Measurements from ENCODE around the gene ELOVL1. TPM values are rescaled to one million over a fixed set of nuclear protein-coding genes. Genes with fewer than 3 reads are reported as not detected.
A peak's percentile ranks its signal among the peaks of the same experiment; 100 is the strongest.

The ELOVL1 gene
- total RNA-seq, 2 donors from 2014 or later, result 53.2 to 61.0 TPM

DNA sequence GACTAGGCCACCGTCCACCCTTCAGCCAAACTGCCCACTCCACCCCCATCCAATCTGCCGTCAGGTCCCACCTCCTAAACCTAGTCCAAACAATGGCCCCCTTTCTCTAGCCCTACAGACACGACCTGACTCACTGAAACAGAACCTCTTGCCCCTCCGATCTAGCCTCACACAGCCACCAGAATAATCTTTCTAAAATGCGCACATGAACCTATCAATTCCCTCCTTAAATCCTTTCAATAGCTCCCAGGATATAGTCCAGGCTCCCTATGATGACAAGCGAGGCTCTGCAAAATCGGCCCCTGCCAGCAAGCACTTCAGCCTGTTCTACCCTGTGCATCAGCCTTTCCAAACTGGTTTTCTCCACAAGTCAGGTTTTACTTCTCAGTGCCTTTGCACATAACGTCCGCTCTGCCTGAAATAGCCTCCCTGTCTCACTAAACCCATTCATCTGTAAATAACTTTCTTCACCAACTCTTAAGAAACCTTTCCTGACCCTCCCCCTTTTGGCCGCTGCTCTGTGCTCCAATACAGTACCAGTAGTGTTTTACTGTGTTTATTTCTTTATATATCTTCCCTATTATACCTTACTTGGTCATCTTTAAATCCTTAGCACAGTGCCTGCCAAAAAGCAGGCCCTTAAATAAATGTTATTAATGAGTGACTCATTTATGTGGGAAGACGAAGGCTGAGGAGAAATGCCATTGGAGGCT, 18.1 kb downstream of the ELOVL1 start:
- peak overlapping the region; percentile 26 to 81 for H3K27ac Mint-ChIP-seq
- ATAC-seq (no peak), DNase-seq (ENCODE audit: low spot score in 2 of 2) (no peak)
- H3K36me3 Mint-ChIP-seq, result peaks cover 0 to 5% of the 10 kb centered on the region in 2 donors
- H3K9me3 Mint-ChIP-seq, result no peaks in the 10 kb centered on the region

DNA sequence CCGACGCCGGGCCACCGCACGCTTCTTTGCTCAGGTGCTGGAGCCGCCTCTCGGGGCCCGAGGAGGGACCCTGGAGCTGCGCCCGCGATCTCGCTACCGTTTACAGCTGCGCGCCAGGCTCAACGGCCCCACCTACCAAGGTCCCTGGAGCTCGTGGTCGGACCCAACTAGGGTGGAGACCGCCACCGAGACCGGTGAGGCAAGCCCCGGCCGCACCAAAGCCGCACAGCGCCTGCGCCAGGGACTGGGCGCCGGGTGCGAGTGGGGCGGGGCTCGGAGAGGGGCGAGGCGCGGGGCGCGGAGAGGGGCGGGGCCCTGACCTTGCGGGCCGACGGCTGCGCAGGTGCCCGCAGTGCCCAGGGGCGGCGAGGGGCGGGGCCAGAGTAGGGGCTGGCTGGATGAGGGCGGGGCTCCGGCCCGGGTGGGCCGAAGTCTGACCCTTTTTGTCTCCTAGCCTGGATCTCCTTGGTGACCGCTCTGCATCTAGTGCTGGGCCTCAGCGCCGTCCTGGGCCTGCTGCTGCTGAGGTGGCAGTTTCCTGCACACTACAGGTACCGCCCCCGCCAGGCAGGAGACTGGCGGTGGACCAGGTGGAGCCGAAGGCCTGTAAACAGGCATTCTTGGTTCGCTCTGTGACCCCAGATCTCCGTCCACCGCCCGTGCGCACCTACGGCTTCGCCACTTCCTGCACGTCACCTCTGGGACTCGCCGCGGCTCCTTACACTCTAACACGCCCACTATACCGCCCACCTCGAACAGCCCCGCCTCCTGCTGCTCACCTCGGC, 18.8 kb downstream of the ELOVL1 start:
- H3K27ac Mint-ChIP-seq, result peak overlapping the region in 1 of 2 donors; percentile 81
- ATAC-seq (peak; percentile 85 to 91), DNase-seq (ENCODE audit: low spot score in 2 of 2) (peak; percentile 60 to 62)
- no peaks in the 10 kb centered on the region for H3K9me3 Mint-ChIP-seq
- H3K36me3 Mint-ChIP-seq, result no peaks in the 10 kb centered on the region

DNA sequence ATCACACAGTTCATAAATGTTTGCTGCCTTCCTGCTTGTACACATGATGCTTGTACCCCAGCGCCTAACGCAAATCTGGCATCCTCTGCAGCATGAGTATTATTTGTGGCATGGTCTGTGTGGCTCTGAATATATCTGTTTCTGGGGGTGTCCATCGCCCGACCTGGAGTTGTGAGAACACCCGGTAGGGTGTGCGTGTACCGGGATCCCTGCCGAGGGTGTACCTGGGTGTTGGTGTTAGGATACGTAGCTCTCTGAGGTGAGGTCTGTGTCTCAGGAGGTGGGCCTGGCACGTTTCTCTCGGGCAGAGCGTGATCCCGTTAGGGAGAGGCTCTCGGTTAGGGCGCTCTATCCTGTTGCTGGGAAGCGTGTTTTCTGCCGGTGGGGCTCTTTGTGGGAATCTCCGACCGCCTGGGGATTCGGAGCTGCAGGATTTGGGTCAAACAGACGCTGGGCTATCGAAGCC, 19.4 kb downstream of the ELOVL1 start:
- no peak overlapping the region for H3K27ac Mint-ChIP-seq
- no peaks in the 10 kb centered on the region for H3K36me3 Mint-ChIP-seq
- no peak for ATAC-seq
- no peak for DNase-seq (ENCODE audit: low spot score in 2 of 2)
- H3K9me3 Mint-ChIP-seq, result no peaks in the 10 kb centered on the region

DNA sequence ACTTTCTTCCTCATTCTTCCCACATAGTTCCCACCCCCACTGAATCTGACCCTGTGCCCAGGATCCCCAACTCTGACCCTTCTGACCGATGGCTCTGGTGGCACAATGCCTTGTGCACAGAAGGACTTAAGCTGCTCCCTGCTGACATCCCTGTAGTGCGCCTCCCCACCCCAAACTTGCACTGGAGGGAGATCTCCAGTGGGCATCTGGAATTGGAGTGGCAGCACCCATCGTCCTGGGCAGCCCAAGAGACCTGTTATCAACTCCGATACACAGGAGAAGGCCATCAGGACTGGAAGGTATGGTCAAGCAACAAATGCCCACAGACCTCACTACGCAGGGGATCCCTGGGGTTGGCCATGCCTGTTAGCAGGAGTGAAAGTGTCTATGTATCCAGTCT, 21.2 kb downstream of the ELOVL1 start:
- Mint-ChIP-seq H3K27ac (peak overlapping the region in 1 of 2 donors; percentile 22), H3K9me3 (no peaks in the 10 kb centered on the region), H3K36me3 (no peaks in the 10 kb centered on the region)
- DNase-seq (ENCODE audit: low spot score in 2 of 2) (peak in 1 of 2 donors; percentile 50), ATAC-seq (no peak)

DNA sequence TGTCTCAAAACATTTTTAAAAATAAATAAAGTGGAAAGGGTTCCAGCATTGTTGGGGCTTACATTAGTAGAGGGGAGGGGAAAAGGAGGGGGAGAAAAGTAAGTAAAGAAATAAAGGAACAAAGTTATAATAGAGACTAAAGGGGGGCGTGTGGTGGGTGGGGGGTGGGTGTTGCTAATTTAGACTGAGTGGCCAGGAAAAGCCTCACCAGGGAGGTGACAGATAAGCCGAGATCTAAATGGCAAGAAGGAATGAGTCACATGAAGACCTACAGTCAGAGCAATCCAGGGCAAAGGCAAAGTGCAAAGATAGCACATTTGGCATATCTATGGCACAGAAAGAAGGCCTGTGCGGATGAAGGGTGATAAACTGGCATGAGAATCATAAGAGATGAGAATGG, 22.7 kb downstream of the ELOVL1 start:
- H3K9me3 Mint-ChIP-seq, result no peaks in the 10 kb centered on the region
- no peak for ATAC-seq
- no peak overlapping the region for H3K27ac Mint-ChIP-seq

DNA sequence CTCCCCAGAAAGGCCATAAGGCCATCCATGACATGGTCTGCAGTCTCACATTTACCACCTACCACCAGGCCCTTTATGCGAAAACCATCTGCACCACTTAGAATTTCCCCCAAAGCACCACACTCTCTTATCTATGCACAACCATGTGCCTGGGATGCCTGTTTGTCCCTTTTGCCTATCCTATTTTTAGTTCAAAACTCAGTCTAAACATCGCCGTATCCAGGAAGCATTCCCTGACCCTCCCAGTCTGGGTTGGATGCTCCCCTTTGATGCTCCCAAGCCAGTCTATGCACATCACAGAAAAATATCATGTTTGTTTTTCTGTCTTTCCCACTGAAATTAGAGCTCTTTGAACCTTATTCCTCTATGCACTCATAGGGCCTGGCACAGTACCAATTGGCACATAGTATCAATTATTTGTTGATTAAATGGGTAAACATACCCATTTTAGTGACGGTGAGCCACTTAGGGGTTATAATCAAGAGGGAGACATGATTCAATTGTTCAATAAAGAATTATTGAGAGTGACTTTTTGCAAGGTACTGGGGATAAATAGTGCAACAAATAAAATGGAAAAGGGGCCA, 23.5 kb downstream of the ELOVL1 start:
- DNase-seq (ENCODE audit: low spot score in 2 of 2) (no peak), ATAC-seq (no peak)
- Mint-ChIP-seq H3K9me3 (no peaks in the 10 kb centered on the region), H3K36me3 (no peaks in the 10 kb centered on the region), H3K27ac (no peak overlapping the region)

More for the DNA sequence above, 22.7 kb downstream of the ELOVL1 start:
- peak in 1 of 2 donors; percentile 7 for DNase-seq (ENCODE audit: low spot score in 2 of 2)
- no peaks in the 10 kb centered on the region for H3K36me3 Mint-ChIP-seq

DNA sequence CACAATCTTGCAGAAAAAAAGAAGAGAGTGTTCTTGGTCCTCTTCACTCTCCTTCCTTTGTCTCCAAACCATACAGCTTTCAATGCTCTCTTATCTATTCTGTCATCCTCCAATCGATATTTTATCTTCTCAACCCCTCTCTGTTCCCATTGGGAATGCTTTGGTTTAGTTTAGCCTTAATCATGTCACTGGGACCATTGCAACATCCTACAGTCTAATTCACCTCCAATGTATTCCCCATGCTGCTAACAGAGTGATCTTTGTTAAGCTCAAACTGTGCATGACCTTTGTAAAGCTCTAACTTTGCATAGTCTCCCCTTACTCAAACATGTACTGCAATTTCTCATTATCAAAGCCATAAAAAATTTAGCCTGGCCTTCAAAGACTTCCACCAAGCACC, 27.3 kb downstream of the ELOVL1 start:
- no peak for DNase-seq (ENCODE audit: low spot score in 2 of 2)
- Mint-ChIP-seq H3K36me3 (no peaks in the 10 kb centered on the region), H3K9me3 (no peaks in the 10 kb centered on the region), H3K27ac (no peak overlapping the region)
- ATAC-seq, result no peak

DNA sequence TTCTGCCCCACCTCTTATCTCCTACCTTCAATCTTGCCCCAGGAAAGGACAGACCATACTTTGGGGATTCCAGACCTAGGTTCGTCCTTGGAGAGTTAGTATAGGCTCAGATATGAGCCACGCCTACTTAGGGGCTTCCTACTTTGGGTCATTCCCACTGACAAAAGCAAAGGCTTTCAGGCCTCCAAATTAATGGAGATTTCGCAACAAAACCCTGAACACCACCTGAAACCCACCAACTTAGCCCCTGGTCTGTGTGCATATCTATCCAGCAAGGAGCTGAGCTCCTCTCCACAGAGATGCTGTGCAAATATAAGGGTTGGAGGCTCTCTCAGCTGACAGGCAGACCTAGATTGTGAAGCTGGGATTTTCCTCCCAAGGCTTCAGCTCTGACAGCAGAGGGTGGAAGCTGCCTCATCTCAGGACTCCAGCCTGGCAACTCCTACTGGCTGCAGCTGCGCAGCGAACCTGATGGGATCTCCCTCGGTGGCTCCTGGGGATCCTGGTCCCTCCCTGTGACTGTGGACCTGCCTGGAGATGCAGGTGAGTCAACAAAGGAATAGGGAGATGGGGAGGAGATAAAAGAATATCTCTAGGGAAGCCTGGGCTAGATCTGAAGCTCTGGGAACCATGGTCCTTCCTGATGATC, 28.1 kb downstream of the ELOVL1 start:
- Mint-ChIP-seq H3K27ac (no peak overlapping the region), H3K36me3 (no peaks in the 10 kb centered on the region), H3K9me3 (no peaks in the 10 kb centered on the region)
- no peak for ATAC-seq
- DNase-seq (ENCODE audit: low spot score in 2 of 2), result peak in 1 of 2 donors; percentile 26

DNA sequence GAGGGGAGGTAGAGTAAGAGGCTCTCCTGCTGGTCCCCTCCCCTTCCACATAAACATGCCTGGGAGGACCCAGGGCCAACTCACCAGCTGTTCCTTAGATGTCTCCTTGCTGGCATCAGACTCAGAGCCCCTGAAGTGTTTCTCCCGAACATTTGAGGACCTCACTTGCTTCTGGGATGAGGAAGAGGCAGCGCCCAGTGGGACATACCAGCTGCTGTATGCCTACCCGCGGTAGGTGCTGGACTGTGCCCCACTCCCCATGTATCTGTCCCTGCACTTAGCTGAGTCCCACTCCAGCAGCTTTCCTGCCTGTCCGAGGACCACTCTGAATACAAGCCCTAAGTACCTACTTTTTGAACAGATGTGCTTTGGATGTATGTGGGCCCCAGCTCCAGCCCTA, 29.8 kb downstream of the ELOVL1 start:
- DNase-seq (ENCODE audit: low spot score in 2 of 2) (peak in 1 of 2 donors; percentile 14), ATAC-seq (no peak)
- H3K27ac Mint-ChIP-seq, result no peak overlapping the region
- H3K36me3 Mint-ChIP-seq, result no peaks in the 10 kb centered on the region
- H3K9me3 Mint-ChIP-seq, result no peaks in the 10 kb centered on the region

DNA sequence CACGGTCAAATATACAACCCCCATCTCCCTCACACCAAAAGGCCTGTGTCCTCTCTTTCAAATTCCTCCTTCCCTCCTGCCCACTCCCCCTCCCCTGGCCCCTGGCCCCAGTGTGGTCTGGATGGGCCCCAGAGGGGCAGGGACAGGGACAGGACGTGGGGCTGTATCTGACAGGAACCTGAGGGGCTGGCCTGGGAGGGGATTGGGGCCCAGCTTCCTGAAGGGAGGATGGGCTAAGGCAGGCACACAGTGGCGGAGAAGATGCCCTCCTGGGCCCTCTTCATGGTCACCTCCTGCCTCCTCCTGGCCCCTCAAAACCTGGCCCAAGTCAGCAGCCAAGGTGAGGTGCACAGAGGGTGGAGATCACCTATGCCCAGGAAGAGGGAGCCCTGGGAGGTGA, 30.2 kb downstream of the ELOVL1 start, which contains the start of gene MPL:
MPL (plus strand) TSS at position 231 of the 400 bp plus-strand sequence; CDS start at position 262, 31 bp downstream.
- no peak within 1 kb of the TSS for H3K27ac Mint-ChIP-seq
- DNase-seq (ENCODE audit: low spot score in 2 of 2) (peak in 1 of 2 donors; percentile 45), ATAC-seq (no peak)
- no peaks in the 10 kb centered on the region for H3K9me3 Mint-ChIP-seq
- no peaks in the 10 kb centered on the region for H3K36me3 Mint-ChIP-seq

DNA sequence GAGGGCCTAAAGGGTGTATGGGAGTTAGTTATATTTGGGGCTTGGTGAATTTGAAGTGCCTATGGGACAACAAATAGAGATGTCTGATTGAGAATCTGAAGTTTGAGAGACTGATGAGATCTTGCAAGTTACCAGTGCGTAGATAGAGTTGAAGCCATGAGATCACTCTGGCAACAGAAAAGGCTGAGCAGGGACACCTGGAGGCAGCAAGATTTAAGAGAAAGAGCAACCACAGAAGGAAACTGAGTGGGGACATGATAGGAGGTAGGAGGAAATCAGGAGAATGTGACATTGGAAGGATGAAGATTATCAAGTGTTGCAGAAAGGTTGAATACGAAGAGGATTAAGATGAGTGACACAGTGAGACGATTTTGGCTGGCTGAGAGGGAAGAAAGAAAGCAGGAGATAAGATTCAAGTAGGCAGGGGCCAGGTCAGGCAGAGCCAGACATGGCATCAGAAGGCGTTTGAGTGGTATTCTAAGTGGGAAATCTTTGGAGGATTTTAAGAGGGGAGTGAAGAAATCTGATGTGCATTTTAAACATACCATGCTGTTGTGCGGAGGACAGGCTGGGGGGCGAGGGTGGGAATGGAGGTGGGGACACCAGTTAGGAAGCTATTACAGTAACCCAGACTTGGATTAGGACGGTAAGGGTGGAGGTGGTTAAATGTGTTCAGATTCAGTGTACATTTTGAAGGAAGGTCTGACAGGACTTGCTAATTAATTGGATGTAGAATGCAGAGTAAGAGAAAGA, 33.2 kb downstream of the ELOVL1 start:
- Mint-ChIP-seq H3K36me3 (no peaks in the 10 kb centered on the region), H3K27ac (peak overlapping the region in 1 of 2 donors; percentile 1), H3K9me3 (no peaks in the 10 kb centered on the region)
- ATAC-seq (no peak), DNase-seq (ENCODE audit: low spot score in 2 of 2) (no peak)

DNA sequence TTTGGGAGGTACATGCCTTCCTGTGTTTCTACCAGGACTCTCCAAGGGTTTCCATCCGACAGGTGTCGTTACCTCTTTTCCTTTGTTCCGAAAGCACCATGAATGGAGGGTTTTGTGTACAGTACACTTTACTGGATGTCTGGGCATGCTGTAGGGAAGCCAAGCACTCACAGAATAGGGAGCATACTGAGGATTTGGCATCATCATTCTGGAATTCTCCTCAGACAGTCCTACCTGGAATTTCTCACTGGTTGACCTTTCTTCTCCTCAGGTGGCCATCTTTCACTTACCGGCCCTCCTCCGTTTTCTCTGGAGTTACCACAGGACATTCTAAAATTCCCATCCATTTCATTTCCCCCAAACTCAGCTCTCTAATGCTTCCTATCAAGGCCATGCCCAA, 36.1 kb downstream of the ELOVL1 start:
- no peak for DNase-seq (ENCODE audit: low spot score in 2 of 2)
- Mint-ChIP-seq H3K9me3 (peaks cover 0 to 7% of the 10 kb centered on the region in 2 donors), H3K27ac (no peak overlapping the region), H3K36me3 (peaks cover 0 to 5% of the 10 kb centered on the region in 2 donors)
- ATAC-seq, result no peak

DNA sequence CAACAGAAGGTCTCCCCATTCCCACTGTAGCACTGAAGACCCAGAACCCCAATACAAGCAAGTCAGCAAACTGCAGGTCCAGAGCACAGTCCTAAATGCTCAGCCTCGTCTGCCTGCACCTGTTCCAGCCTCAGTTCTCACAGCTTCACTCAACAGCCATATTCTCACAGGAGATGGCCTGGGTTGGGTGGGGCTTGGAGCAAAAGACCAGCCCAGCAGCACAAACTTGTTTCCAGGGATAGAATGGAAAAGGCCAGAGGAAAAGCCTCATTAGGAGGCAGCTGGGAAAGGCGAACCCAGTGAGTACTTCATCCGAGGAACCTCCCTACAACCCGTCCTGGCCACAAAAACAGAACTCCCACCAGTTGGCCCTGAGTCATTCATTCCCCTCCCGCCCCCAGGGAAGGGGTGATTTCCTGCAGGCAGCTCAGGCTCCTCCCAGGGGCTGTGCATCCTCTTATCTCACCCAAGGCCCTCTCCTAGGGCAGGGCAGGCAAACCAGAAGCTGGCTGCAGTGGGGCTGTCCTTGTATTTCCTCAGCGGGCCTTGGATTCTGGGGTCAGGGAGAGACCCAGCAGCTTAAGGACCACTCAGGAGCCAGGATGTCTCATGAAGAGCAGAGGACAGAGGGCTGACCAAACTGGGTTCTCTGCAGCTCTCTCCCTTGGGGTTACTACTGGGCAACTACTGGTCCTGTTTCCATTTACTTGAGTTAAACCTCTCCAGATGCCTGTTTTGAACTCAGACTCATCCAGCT, 37.6 kb downstream of the ELOVL1 start:
- H3K36me3 Mint-ChIP-seq, result peaks cover 0 to 13% of the 10 kb centered on the region in 2 donors
- peak; percentile 95 for ATAC-seq
- peak overlapping the region; percentile 45 to 51 for H3K27ac Mint-ChIP-seq

DNA sequence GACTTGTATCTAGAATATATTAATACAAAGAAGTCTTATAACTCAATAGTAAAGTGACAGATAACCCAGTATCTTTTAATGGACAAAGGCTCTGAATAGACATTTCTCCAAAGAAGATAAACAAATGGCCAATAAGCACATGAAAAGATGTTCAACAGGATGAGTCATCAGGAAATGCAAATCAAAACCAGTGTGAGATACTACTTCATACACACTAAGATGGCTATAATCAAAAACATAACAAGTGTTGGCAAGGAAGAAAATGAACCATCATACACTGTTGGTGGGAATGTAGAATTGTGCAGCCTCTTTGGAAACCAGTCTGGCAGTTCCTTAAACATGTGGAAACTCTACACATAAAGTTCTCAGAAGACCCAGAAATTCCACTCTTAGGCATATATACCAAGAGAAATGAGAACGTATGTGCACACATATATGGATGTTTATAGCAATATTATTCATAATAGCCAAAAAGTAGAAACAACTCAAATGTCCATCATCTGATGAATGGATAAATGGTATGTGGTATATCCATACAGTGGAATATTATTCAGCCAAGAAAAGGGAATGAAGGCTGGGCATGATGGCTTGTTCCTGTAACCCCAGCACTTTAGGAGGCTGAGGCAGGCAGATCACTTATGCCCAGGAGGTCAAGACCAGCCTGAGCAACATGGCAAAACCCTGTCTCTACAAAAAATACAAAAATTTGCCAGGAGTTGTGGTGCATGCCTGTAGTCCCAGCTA, 40.1 kb downstream of the ELOVL1 start:
- Mint-ChIP-seq H3K36me3 (peaks cover 12 to 23% of the 10 kb centered on the region in 2 donors), H3K27ac (no peak overlapping the region), H3K9me3 (peaks cover 18 to 19% of the 10 kb centered on the region in 2 donors)
- ATAC-seq (no peak), DNase-seq (ENCODE audit: low spot score in 2 of 2) (no peak)

More for the DNA sequence above, 37.6 kb downstream of the ELOVL1 start:
- peak in 1 of 2 donors; percentile 66 for DNase-seq (ENCODE audit: low spot score in 2 of 2)
- peaks cover 7% of the 10 kb centered on the region in 2 donors for H3K9me3 Mint-ChIP-seq

DNA sequence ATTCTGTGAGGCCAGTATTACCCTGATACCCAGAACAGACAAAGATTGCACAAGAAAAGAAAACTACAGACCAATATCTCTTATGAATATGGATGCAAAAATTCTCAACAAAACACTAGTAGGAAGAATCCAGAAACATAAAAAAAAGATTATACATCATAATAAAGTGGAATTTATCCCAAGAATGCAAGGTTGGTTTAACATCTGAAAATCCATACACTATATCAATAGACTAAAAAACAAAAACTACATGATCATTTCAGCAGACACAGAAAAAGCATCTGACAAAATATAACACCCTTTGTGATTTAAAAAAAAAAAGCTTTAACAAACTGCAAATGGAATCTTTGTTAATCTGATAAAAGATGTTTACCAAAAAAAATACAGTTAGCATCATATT, 42.4 kb downstream of the ELOVL1 start:
- ATAC-seq, result no peak
- H3K9me3 Mint-ChIP-seq, result peaks cover 18 to 19% of the 10 kb centered on the region in 2 donors
- no peak for DNase-seq (ENCODE audit: low spot score in 2 of 2)
- no peak overlapping the region for H3K27ac Mint-ChIP-seq
- peaks cover 12 to 23% of the 10 kb centered on the region in 2 donors for H3K36me3 Mint-ChIP-seq

All from activated naive CD4-positive, alpha-beta T cell treated with anti-CD3 and anti-CD28 coated beads, Interleukin-2, amount 50 U/mL, for 72 hours (primary cell).